HG02938 (cell line): Measurements from ENCODE around the gene MAL.

ENCODE experiments used
- ATAC-seq: cut with Tn5 transposase; IDR thresholded peaks from one replicate; pipeline ENCODE4 v1.9.1; 2021; ENCODE audit warnings: mild to moderate bottlenecking, moderate library complexity; ENCODE audit not compliant: unreplicated experiment

MAL gene

GRCh38 chr2:95025406-95026319, at the start of gene MAL:
Gene MAL (plus strand): TSS chr2:95025708. CDS start chr2:95025793, 85 bp downstream.
- peak; percentile 34 for ATAC-seq

GRCh38 chr2:94977826-94978225, 47.7 kb upstream of the MAL start:
- no peak for ATAC-seq

- ATAC-seq, result no peak
These were observed 46.6 kb upstream of the MAL start for GRCh38 chr2:94978917-94979316.

GRCh38 chr2:94979406-94980375, 45.8 kb upstream of the MAL start:
- ATAC-seq, result no peak

- ATAC-seq, result no peak
These were observed 45.1 kb upstream of the MAL start for GRCh38 chr2:94980406-94980805.

GRCh38 chr2:94982156-94982555, 43.4 kb upstream of the MAL start:
- no peak for ATAC-seq

- ATAC-seq, result no peak
These were observed 42.8 kb upstream of the MAL start for GRCh38 chr2:94982675-94983074.

- no peak for ATAC-seq
These were observed 40.4 kb upstream of the MAL start for GRCh38 chr2:94984964-94985575.

- ATAC-seq, result no peak
These were observed 39.9 kb upstream of the MAL start for GRCh38 chr2:94985636-94986035.

- peak; percentile 77 for ATAC-seq
These were observed 39.0 kb upstream of the MAL start for GRCh38 chr2:94986392-94986963.

GRCh38 chr2:94987074-94988020, 38.2 kb upstream of the MAL start:
- no peak for ATAC-seq

- no peak for ATAC-seq
These were observed 34.6 kb upstream of the MAL start for GRCh38 chr2:94990956-94991355.

GRCh38 chr2:94992360-94992759, 33.1 kb upstream of the MAL start:
- ATAC-seq, result no peak

- no peak for ATAC-seq
These were observed 32.1 kb upstream of the MAL start for GRCh38 chr2:94993176-94994062.

- ATAC-seq, result no peak
These were observed 31.2 kb upstream of the MAL start for GRCh38 chr2:94994063-94994913.

- no peak for ATAC-seq
These were observed 30.5 kb upstream of the MAL start for GRCh38 chr2:94994914-94995552.
